Measurements from ENCODE around the gene ERICH2. TPM values are rescaled to one million over a fixed set of nuclear protein-coding genes. Genes with fewer than 3 reads are reported as not detected.
A peak's percentile ranks its signal among the peaks of the same experiment; 100 is the strongest.

The ERICH2 gene
- total RNA-seq, 2 donors from 2014 or later = not detected

GRCh38 chr2:170764880-170765261 is 5.3 kb upstream of the ERICH2 start:
- Histone ChIP-seq H3K9me3 (no peaks in the 10 kb centered on the region), H3K27ac (no peak overlapping the region), H3K27me3 (no peaks in the 10 kb centered on the region), H3K4me1 (peaks cover 0 to 5% of the 10 kb centered on the region in 2 donors), H3K4me3 (no peak overlapping the region), H3K36me3 (no peaks in the 10 kb centered on the region)
- no peak for TF ChIP-seq CTCF (IDR thresholded peaks at IDR 0.05)
- no peak for DNase-seq (ENCODE audit: low spot score)

- Histone ChIP-seq H3K27me3 (no peaks in the 10 kb centered on the region), H3K4me1 (peaks cover 0 to 17% of the 10 kb centered on the region in 2 donors), H3K36me3 (no peaks in the 10 kb centered on the region), H3K9me3 (no peaks in the 10 kb centered on the region), H3K4me3 (no peak overlapping the region), H3K27ac (no peak overlapping the region)
- no peak for DNase-seq (ENCODE audit: low spot score)
- TF ChIP-seq CTCF (IDR thresholded peaks at IDR 0.05) = no peak
Observed at GRCh38 chr2:170766693-170767092, 3.5 kb upstream of the ERICH2 start.

GRCh38 chr2:170770606-170771420 is 635 bp downstream of the ERICH2 start:
- H3K4me1 ChIP-seq = peaks cover 0 to 17% of the 10 kb centered on the region in 2 donors
- no peaks in the 10 kb centered on the region for H3K36me3 ChIP-seq
- TF ChIP-seq CTCF (IDR thresholded peaks at IDR 0.05) = no peak
- peak overlapping the region; percentile 69 to 73 for H3K4me3 ChIP-seq
- peak; percentile 63 for DNase-seq (ENCODE audit: low spot score)
- H3K9me3 ChIP-seq = no peaks in the 10 kb centered on the region
- H3K27ac ChIP-seq = peak overlapping the region; percentile 72 to 75
- H3K27me3 ChIP-seq = no peaks in the 10 kb centered on the region

DNA sequence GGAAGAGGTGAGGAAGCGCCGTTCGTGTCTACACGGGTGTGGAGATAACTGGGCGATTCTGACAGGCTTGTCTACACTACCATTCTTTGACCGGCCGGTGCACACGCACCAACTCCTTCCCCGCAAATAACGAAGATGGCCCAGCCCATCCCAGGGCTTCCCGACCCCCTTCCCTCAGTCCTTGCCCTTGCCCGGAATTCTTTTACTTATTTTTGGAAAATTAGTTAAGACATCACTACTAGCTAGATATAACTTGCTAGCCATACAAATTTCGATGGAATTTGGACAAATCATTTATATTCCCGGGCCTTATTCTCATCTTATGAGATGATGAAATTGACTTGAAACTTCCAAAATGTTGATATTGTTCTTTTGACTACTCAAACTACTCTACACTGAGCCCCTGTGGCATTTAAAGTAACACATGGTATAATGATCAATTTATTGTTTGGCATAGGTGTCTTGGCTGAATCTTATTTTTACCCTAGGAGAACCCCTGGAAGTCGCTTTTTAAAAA is 1.3 kb downstream of the ERICH2 start:
- H3K4me3 ChIP-seq = peak overlapping the region; percentile 69 to 73
- no peak for DNase-seq (ENCODE audit: low spot score)
- peaks cover 0 to 17% of the 10 kb centered on the region in 2 donors for H3K4me1 ChIP-seq
- H3K27ac ChIP-seq = peak overlapping the region; percentile 72 to 75
- H3K27me3 ChIP-seq = no peaks in the 10 kb centered on the region
- H3K9me3 ChIP-seq = no peaks in the 10 kb centered on the region
- no peak for TF ChIP-seq CTCF (IDR thresholded peaks at IDR 0.05)
- H3K36me3 ChIP-seq = no peaks in the 10 kb centered on the region

- H3K4me3 ChIP-seq = no peak overlapping the region
- H3K4me1 ChIP-seq = peaks cover 0 to 17% of the 10 kb centered on the region in 2 donors
- no peaks in the 10 kb centered on the region for H3K36me3 ChIP-seq
- H3K27ac ChIP-seq = no peak overlapping the region
- no peak for DNase-seq (ENCODE audit: low spot score)
- no peak for TF ChIP-seq CTCF (IDR thresholded peaks at IDR 0.05)
- no peaks in the 10 kb centered on the region for H3K27me3 ChIP-seq
- H3K9me3 ChIP-seq = no peaks in the 10 kb centered on the region
Observed at GRCh38 chr2:170772295-170772694, 2.1 kb downstream of the ERICH2 start.
